ENCODE measurements around the gene PQBP1.

Gene PQBP1

DNA sequence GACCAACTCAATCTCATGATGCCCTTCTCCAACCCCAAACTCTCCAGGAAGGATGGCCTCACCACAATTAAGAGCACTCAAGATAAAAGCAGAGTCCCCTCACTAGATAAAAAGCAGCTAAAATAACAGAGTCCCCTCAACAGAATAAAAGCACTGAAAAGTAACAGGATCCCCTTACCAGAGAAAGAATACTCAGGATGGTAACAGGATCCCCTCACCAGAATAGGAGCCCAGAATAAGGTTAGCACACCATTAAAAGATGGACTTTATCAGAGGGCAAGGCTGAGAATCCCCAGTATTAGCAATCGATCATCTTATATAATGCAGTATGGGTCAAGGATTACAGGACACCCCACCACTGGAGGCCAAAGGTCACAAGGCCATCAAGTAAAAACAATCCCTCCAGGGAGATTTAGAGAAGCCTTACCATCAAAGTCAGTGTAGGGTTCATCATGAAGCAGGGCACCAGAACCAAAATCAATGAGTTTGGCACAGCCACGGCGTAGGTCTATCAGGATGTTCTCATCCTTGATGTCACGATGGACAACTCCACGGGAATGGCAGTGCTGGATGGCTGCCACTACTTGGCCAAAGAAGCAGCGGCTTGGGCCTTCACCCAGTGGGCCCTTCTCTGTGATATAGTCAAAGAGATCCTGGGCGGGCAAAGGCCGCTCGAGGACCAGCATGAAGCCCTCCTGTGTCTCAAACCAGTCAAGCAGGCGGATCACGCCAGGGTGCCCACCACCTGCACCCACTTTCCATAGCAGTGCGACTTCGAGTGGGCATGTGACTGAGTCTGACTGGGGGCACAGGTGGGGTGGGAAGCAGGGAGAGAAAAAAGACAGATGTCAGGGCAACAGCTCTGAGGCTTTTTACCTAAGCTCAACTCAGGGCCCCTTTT is 17.1 kb downstream of the PQBP1 start:
- in situ Hi-C loops (cut with MboI; ENCODE audit: low pct_unique_long_range_greater_than_20kb, low sequenced_read_pairs, unreplicated experiment): no loop called here
- no peak for DNase-seq (ENCODE audit: low spot score)
- TF ChIP-seq CTCF (IDR thresholded peaks at IDR 0.05; ENCODE audit: extremely low read depth, insufficient read depth, missing control alignments): no peak

DNA sequence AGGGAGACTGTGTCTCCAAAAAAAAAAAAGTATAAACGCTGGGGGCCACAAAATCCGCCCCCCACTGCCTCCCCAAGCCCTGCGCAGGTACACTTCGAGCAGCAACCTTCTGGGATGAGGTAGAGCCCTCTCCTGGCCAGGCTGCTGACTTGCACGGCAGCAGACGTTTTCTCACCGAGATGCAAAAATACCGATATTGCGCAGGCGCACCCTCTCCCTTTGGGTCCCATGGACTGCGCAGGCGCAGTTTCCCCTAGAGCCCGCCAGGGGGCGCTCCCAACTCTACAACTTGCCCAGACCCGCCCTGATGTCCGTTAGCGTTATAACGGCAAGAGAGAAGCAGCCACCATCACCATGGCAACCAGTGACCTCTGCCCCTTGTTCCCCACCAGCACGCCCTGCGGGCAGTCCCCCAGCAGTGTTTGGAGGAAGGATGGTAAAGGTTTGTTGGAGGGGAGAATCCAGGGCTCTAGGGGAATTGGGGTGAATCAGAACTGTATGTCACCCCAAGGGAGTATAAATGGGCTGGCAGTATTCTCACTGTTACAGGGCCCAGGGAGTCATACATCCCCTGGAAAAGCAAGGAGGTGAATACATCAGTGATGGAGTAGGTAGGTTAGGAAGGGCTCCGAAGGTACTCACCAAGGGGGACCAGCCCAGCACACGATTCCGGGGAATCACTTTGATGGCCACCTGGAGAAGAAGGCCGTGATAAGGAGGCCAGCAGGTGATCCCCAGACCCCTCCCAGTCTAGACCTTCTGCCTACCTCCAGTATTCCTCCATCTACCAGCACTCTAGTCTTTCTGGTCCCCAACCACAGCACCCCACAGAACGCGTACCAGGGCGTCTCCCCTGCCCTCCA is 19.6 kb downstream of the PQBP1 start:
- DNase-seq (ENCODE audit: low spot score): peak; percentile 82
- peak; percentile 71 for TF ChIP-seq CTCF (IDR thresholded peaks at IDR 0.05; ENCODE audit: extremely low read depth, insufficient read depth, missing control alignments)
- in situ Hi-C loops (cut with MboI; ENCODE audit: low pct_unique_long_range_greater_than_20kb, low sequenced_read_pairs, unreplicated experiment): no loop called here

DNA sequence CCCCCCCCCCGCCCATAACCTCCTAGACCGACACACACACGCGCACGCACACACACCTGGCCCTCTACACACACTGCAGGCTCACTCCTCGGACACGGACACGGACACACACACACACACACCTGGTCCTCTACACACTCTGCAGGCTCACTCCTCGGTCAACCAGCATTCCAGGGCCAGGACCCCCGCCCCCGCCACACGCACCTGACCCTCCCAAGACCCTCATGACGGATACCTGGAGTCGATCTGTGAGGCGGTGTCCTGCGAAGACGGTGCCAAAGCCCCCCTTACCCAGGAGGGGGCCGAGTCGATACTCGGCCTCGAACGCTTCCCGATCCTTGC is 20.5 kb downstream of the PQBP1 start:
- TF ChIP-seq CTCF (IDR thresholded peaks at IDR 0.05; ENCODE audit: extremely low read depth, insufficient read depth, missing control alignments): no peak
- in situ Hi-C loops (cut with MboI; ENCODE audit: low pct_unique_long_range_greater_than_20kb, low sequenced_read_pairs, unreplicated experiment): no loop called here
- DNase-seq (ENCODE audit: low spot score): no peak

DNA sequence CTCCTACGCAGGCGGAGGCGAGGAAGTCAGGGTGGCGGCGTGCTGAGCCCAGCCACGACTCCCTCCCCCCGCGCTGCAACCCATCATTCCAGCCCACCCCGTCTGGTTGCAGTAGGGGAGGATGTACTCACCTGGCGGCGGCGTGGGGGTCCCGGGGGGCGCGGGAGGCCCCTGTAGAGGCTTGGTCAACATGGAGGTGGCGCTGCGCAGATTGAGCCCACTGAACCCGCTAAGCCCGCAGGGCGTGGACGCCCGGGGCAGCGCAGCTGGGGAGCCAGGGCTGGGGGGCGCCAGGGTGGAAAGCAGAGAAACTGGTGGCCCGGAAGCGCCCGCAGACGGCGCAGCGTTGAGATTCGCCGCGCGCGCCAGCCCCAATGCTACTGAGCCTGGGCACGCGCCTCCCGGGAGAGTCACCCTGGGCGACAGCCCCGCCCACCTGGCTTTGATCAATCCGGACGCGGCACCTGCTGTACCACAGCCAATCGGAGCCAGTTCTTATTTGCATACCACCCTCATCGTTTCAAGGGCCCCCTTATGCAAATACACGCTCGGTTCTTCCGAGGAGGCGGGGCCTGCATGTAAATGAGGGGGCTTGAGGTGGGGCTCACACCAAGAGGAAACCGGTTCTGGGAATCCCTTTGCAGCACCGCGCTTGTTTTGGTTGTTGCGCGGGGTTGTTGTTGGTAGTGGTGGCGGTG is 21.1 kb downstream of the PQBP1 start, which contains the start of gene PIM2:
PIM2 (minus strand) TSS at position 382 of the 698 bp plus-strand sequence; CDS start at position 192, 190 bp downstream.
- in situ Hi-C loops (cut with MboI; ENCODE audit: low pct_unique_long_range_greater_than_20kb, low sequenced_read_pairs, unreplicated experiment): no loop called here

DNA sequence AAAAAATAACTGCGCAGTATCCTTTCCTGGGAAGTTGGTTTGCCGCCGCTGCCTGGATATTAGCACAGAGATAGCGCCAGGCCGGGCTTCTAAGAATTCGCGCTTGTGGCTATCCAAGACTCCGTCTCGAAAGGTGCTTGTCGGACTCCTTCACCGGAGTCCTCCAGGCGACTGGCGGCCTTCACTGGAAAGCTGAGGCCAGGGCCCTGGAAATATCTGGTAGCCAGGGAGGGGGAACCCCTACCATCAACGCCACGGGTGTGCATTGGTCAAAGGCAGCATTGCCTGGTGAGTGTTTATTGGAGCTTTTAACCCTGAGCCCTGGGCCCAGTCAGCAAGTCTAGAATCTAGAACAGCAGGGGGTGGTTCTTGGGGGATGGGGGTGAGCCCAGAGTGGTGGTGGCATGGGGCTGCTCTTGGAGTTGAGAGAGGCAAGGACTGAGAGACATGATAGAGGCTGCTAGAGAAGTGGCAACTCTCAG is 21.7 kb downstream of the PQBP1 start:
- in situ Hi-C loops (cut with MboI; ENCODE audit: low pct_unique_long_range_greater_than_20kb, low sequenced_read_pairs, unreplicated experiment): no loop called here

More for the DNA sequence above, 21.1 kb downstream of the PQBP1 start, which contains the start of gene PIM2:
- TF ChIP-seq CTCF (IDR thresholded peaks at IDR 0.05; ENCODE audit: extremely low read depth, insufficient read depth, missing control alignments): no peak
- DNase-seq (ENCODE audit: low spot score): peak; percentile 91

More for the DNA sequence above, 21.7 kb downstream of the PQBP1 start:
- no peak for TF ChIP-seq CTCF (IDR thresholded peaks at IDR 0.05; ENCODE audit: extremely low read depth, insufficient read depth, missing control alignments)
- no peak for DNase-seq (ENCODE audit: low spot score)

Measured in GM13977 (cell line).